HG02759 (cell line): Measurements from ENCODE around the gene IL18RAP.

ENCODE experiments used
- ATAC-seq: cut with Tn5 transposase; IDR thresholded peaks from one replicate; pipeline ENCODE4 v1.9.1; 2021; ENCODE audit warnings: mild to moderate bottlenecking, moderate library complexity; ENCODE audit not compliant: unreplicated experiment

The IL18RAP gene

DNA sequence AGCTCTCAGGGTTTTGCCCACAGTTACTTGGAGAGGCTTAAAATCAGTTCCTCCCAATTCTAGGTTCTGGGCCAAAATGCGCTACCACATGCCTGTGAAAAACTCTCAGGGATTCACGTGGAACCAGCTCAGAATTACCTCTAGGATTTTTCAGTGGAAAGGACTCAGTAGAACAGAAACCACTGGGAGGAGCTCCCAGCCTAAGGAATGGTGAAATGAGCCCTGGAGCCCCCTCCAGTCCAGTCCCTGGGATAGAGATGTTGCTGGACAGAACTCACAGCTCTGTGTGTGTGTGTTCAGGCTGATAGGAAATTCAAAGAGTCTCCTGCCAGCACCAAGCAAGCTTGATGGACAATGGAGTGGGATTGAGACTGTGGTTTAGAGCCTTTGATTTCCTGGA lies 29.0 kb downstream of the IL18RAP start:
- ATAC-seq: no peak

GRCh38 chr2:102453501-102453900 lies 30.5 kb downstream of the IL18RAP start:
- ATAC-seq: no peak

- no peak for ATAC-seq
These were observed 32.2 kb downstream of the IL18RAP start for GRCh38 chr2:102455061-102455670.

DNA sequence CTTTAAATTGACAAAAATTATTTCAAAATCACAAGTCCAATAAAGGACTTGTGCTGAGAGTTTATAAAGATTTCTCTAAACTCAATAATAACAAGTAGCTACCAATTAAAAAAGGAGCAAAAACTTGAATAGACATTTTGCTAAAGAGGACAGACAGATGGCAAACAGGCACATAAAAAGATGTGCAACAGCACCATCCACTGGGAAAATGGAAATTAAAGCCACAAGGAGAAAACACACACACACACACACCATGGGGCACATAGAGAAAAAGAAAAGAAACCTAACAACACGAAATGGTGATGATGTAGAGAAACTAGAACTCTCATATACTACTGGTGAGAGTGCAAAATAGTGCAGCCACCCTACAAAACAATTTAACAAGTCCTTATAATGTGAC lies 37.5 kb downstream of the IL18RAP start:
- no peak for ATAC-seq

DNA sequence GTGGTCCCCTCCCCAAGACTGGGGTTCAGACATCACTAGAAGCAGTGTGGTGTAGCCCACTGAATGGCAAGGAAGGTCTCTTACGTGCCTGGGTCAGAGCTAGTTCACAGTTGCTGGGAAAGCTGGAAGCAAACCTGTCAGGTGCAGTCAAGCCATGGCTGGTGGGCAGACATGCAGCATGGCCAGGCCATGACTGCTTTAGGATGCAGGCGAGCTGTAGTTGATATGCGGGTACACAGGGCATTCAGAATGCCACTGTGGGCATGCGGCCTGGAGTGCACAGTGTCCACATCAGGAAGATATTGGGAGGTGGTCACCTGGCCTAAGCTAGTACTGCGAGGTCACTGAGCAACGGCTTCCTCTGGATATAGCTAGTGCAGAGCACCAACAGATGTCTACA lies 38.2 kb downstream of the IL18RAP start:
- ATAC-seq: no peak

DNA sequence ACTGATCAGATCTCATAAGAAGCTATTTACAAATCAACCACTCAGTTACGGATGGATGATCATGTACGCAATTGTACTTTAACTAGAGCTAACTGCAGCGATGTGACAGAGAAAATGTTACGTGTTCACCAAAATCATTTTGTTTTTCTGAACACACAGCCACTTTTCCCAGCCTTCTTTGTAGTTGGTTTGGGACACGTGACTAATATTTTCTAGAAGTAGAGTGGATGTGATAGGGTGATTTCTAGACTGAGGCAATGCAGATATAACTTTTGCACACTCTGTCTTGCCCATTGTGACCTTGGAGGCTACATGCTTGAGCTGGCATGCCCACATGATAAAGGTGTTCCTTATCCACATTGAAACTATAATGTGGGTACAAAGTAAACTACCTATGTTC lies 40.2 kb downstream of the IL18RAP start:
- no peak for ATAC-seq

DNA sequence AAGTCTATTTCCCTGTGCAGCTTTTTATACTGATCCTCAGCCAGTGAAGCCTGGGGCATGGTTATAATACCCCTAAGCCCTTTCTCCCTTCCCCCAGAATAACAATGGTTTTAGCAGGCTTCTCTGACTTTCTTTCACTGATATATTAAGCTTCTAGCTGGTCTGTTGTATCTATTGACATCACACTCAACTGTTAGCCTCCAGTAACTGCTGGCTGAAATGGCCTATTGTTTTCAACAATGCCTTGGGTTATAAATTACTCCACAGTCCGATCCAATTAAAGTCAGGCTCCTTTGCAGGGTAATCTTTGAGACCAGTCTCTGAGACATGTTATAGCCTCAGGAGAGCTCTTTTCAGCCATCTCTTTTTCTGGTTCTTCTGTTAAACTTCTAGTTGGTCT lies 47.2 kb downstream of the IL18RAP start:
- ATAC-seq: no peak

DNA sequence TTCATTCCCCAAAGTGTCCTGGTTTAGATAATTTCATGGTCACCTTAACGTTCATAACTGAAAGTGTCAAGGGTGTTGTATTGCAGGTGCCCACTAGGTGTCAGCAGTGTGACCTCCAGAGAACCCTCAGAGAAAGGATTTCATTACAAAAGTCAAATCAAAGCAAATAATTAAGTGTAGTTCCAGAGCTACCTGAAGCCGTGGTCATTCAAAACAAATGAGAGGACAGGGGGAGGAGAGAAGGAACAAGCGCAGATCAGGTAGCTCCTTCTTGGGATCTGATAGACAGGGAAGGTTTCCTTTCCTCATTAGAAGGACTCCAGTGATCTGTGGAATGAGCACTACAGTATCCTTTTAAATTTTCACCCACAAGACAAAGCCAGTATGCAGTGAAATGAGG lies 50.1 kb downstream of the IL18RAP start, which contains the start of gene SLC9A4:
Gene SLC9A4 (plus strand): TSS at position 207 of the 400 bp plus-strand sequence. CDS start 534 bp downstream, outside the sequence.
- ATAC-seq: peak; percentile 77

DNA sequence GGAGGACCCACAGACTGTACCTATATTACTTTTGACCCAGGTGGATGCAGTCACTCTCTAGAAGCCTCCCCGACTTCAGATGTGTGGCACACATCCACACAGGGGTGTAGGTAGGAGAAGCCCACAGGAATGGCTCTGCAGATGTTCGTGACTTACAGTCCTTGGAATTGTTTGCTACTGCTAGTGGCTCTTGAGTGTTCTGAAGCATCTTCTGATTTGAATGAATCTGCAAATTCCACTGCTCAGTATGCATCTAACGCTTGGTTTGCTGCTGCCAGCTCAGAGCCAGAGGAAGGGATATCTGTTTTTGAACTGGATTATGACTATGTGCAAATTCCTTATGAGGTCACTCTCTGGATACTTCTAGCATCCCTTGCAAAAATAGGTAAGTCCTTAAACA lies 50.7 kb downstream of the IL18RAP start:
- no peak for ATAC-seq

DNA sequence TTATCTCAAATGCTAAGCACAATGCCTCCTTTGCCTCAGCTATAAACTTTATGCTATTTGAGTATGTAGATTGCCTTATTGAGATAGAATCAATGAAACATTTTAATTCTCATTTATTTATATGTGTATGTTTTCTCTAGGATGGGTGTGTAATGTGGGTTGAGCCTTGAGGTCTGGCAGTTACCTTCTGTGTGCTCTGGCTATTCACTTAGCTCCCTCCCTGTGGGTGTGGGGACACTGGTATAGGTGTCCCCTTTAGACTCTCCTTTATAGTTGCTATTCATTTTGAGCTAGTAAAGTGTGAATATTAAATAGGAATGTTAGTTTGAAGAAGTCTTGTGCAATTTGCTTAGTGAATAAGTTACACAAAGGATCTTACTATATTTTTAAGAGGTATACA lies 51.8 kb downstream of the IL18RAP start:
- no peak for ATAC-seq

- ATAC-seq: no peak
These were observed 55.9 kb downstream of the IL18RAP start for GRCh38 chr2:102478686-102479470.

DNA sequence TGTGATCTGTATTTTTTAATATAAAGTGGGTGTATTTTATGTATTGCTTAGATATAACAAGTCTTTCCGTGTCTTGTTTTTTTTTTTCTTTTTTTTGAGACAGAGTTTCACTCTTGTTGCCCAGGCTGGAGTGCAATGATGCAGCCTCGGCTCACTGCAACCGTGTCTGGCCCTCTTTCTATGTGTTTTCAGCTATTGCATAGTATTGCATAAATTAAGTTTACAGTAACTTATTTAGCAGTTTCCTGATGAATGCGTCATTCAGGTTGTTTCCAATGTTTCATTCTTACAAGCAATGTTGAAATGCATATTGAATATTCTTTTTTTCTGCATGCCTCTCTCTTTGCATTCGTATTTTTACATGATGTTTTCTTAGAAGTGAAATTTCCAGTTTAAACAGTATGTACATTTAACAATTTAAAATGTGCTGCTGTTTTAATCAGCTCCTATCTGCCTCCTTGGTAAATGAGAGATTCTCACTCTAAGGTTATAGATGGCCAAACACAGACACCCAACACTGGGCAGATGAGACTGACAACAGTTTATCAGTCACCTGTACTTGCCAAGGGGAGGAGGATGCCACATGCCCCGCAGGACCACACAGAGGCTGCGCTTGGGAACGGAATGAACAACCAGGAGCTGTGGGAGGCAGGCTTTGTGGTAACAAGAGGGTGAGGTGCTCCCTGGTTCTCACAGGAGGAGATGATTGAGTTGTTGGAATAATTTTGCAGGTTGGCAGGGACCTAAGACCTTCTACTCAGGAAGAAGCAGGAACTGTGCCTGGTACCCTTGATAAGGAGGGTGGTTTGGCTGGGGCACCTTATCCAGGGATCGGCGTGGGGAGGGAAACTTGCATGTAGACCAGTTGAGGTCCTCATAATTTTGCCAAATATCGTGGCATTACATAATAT lies 57.6 kb downstream of the IL18RAP start:
- ATAC-seq: no peak

DNA sequence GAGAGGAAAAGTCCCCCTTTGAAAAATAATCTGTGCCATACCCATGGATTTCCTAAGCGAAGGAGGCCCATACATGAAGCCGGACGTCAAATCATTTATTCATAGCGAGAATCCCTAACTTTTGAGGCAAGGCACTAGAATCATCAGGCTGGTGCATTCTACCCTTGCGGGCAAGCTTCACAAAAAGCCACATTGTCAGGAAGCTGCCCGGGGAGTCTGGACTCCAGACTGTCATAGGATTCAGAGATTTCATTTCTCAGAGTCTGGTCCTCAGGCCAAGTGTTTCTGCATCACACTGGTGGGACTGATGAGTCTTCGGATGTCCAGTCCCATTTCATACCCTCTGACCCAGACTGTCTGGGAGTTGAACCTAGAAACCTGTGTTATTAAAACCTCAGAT lies 59.0 kb downstream of the IL18RAP start:
- no peak for ATAC-seq

DNA sequence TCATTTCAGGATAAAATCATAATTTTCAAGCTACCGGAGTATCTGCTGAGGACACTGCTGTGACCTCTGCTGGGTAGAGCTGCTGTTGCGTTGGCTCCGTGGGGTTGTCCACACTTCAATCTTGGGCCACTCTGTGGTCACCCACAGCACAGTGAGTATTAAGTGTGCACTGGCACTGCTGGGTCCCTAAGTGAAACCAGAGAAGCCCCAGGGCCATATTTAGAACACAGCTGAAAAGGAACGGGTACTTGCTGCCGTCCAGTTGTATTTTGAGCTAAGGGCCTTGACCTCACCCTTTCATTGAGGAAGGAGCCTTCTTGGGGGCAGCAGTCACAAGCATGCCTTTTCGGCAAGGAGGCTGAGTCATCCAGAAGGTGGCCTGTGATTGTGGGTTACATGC lies 60.1 kb downstream of the IL18RAP start:
- no peak for ATAC-seq

DNA sequence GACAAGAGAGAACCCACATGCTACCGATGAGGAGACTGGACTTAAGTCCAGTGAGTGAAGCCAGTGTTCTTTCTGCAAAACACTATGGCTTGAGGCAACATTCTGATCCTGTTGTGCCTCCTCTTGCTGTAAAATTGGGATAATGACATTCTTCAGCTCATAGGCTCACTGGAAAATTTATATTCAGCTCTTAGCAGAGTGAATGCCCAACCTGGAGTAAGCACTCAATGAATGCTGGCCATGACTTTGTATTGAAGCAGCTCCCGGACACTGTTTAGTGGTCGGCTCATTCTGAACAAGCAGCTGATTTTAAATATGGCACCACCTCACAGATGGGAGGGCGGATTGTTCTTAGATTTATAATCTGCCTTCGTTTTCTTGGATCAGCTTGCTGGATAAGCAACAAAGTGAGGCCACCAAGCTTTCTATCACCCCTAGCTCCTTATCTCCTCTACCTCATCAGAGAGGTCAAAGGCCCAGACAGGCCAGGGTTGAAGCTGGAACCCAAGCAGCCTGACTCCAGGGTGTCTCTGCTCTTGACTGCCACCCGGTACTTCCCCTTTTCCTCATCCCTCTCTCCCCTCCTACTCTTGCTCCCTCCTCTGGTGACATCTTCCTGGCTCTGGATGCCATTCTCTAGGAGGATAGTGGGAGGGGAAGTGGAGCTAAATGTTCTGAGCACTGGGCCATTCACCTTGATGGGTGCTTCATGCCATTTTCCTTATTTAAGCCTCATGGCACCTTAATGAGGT lies 61.5 kb downstream of the IL18RAP start:
- no peak for ATAC-seq

GRCh38 chr2:102485147-102485785 lies 62.3 kb downstream of the IL18RAP start:
- no peak for ATAC-seq

- no peak for ATAC-seq
These were observed 64.2 kb downstream of the IL18RAP start for GRCh38 chr2:102486941-102487702.

- ATAC-seq: no peak
These were observed 65.0 kb downstream of the IL18RAP start for GRCh38 chr2:102487761-102488462.

DNA sequence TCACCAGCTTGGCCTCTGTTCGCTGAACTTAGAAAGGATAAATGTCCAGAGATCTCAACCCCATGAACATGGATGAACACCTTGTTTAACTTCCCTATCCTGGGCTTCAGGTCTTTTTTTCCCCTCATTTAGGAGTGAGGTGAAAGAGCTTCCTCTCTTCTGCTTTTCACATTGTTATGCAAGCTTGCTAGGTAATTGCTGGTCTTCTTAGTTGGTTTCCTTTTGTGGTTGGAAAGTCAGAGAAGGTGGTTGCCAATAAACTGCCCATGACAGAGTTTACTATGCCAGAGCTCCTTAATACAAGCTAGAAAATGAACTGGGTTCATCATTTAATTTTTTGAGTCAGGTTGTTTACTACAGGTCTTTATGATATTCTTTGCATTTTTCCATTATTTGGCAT lies 66.7 kb downstream of the IL18RAP start:
- no peak for ATAC-seq
